ENCODE results near the gene MRPL36. TPM values are rescaled to one million over a fixed set of nuclear protein-coding genes. Genes with fewer than 3 reads are reported as not detected.

MRPL36 gene
- total and polyA plus RNA-seq, 3 experiments from 2014 or later: 80.1 to 97.3 (median 95.4) TPM

GRCh38 chr5:1769017-1769640 is 30.5 kb downstream of the MRPL36 start:
- ChIA-PET POLR2A (no interaction called here), CTCF (no interaction called here)
- no peaks in the 10 kb centered on the region for H3K4me1 ChIP-seq (ENCODE audit: insufficient read depth, low read length)
- no peaks in the 10 kb centered on the region for H3K36me3 ChIP-seq (ENCODE audit: insufficient read depth, low read length)
- H3K4me1 Mint-ChIP-seq: no peaks in the 10 kb centered on the region
- no peak overlapping the region for H3K27ac Mint-ChIP-seq
- no peak overlapping the region for H3K4me3 ChIP-seq (ENCODE audit: low read length)
- peak in 1 of 5 donors; percentile 41 for DNase-seq
- no peaks in the 10 kb centered on the region for H3K27me3 ChIP-seq (ENCODE audit: insufficient read depth, low read length, poor library complexity, severe bottlenecking)
- H3K4me3 Mint-ChIP-seq: no peak overlapping the region
- H3K9me3 Mint-ChIP-seq: no peaks in the 10 kb centered on the region
- no peaks in the 10 kb centered on the region for H3K36me3 Mint-ChIP-seq
- H3K27me3 Mint-ChIP-seq: peaks cover 9 to 13% of the 10 kb centered on the region in 2 donors
- no peak overlapping the region for H3K27ac ChIP-seq (ENCODE audit: low read depth, low read length)
- no peaks in the 10 kb centered on the region for H3K9me3 ChIP-seq (ENCODE audit: low read length)

DNA sequence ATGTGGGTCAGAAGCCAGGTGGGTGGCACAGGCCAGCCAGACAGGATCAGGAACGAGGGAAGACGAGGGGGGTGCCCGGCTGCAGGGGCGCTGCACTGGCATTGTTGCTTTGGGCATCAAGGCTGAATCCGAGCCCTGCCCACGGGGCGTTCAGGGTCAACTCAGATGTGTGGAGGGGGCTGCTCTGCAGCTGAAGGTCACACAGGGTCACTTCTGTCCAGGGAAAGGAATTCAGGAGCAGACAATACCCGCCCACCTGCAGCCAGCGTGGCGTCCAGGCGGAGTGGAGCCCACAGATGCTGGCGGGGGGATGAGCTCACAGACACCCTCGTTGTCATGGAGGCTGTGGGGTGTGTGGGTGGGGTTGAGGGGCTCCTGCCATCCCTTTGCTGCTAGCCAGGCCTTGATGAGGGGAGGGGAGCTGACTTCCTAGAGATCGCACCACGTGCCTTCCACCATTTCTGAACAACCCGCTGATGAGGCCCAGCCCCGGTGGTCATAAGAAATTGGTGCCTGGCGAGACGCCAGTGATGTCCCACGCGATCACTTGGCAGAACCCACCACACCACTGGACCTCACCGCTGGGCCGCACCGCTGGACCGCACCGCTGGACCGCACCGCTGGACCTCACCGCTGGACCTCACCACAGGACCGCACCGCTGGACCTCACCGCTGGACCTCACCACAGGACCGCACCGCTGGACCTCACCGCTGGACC is 31.2 kb downstream of the MRPL36 start:
- peak in 1 of 5 donors; percentile 11 for DNase-seq
- H3K27me3 Mint-ChIP-seq: peaks cover 15 to 17% of the 10 kb centered on the region in 2 donors
- H3K27ac Mint-ChIP-seq: no peak overlapping the region
- no peak overlapping the region for H3K27ac ChIP-seq (ENCODE audit: low read depth, low read length)
- H3K36me3 Mint-ChIP-seq: no peaks in the 10 kb centered on the region
- no peak overlapping the region for H3K4me3 Mint-ChIP-seq
- ChIA-PET POLR2A (no interaction called here), CTCF (no interaction called here)
- no peaks in the 10 kb centered on the region for H3K4me1 ChIP-seq (ENCODE audit: insufficient read depth, low read length)
- no peaks in the 10 kb centered on the region for H3K27me3 ChIP-seq (ENCODE audit: insufficient read depth, low read length, poor library complexity, severe bottlenecking)
- no peaks in the 10 kb centered on the region for H3K9me3 ChIP-seq (ENCODE audit: low read length)
- no peaks in the 10 kb centered on the region for H3K9me3 Mint-ChIP-seq
- no peaks in the 10 kb centered on the region for H3K4me1 Mint-ChIP-seq
- no peaks in the 10 kb centered on the region for H3K36me3 ChIP-seq (ENCODE audit: insufficient read depth, low read length)
- H3K4me3 ChIP-seq (ENCODE audit: low read length): no peak overlapping the region

- H3K27ac ChIP-seq (ENCODE audit: low read depth, low read length): no peak overlapping the region
- no peaks in the 10 kb centered on the region for H3K4me1 ChIP-seq (ENCODE audit: insufficient read depth, low read length)
- peak in 1 of 5 donors; percentile 23 for DNase-seq
- no peaks in the 10 kb centered on the region for H3K36me3 ChIP-seq (ENCODE audit: insufficient read depth, low read length)
- no peak overlapping the region for H3K4me3 Mint-ChIP-seq
- no peak overlapping the region for H3K4me3 ChIP-seq (ENCODE audit: low read length)
- no peaks in the 10 kb centered on the region for H3K9me3 ChIP-seq (ENCODE audit: low read length)
- POLR2A ChIA-PET: no interaction called here
- H3K27me3 Mint-ChIP-seq: peaks cover 19 to 20% of the 10 kb centered on the region in 2 donors
- no peaks in the 10 kb centered on the region for H3K9me3 Mint-ChIP-seq
- no peak overlapping the region for H3K27ac Mint-ChIP-seq
- CTCF ChIA-PET: no interaction called here
- H3K4me1 Mint-ChIP-seq: no peaks in the 10 kb centered on the region
- no peaks in the 10 kb centered on the region for H3K27me3 ChIP-seq (ENCODE audit: insufficient read depth, low read length, poor library complexity, severe bottlenecking)
- no peaks in the 10 kb centered on the region for H3K36me3 Mint-ChIP-seq
Measured at GRCh38 chr5:1767524-1768282, 31.9 kb downstream of the MRPL36 start.

- POLR2A ChIA-PET: no interaction called here
- no peaks in the 10 kb centered on the region for H3K36me3 Mint-ChIP-seq
- Histone ChIP-seq H3K36me3 (ENCODE audit: insufficient read depth, low read length) (no peaks in the 10 kb centered on the region), H3K4me1 (ENCODE audit: insufficient read depth, low read length) (no peaks in the 10 kb centered on the region), H3K9me3 (ENCODE audit: low read length) (no peaks in the 10 kb centered on the region), H3K4me3 (ENCODE audit: low read length) (no peak overlapping the region), H3K27ac (ENCODE audit: low read depth, low read length) (no peak overlapping the region), H3K27me3 (ENCODE audit: insufficient read depth, low read length, poor library complexity, severe bottlenecking) (no peaks in the 10 kb centered on the region)
- H3K4me1 Mint-ChIP-seq: no peaks in the 10 kb centered on the region
- peaks cover 19 to 26% of the 10 kb centered on the region in 2 donors for H3K27me3 Mint-ChIP-seq
- no peaks in the 10 kb centered on the region for H3K9me3 Mint-ChIP-seq
- peak in 1 of 5 donors; percentile 10 for DNase-seq
- no peak overlapping the region for H3K27ac Mint-ChIP-seq
- H3K4me3 Mint-ChIP-seq: no peak overlapping the region
- CTCF ChIA-PET: no interaction called here
Measured at GRCh38 chr5:1765880-1766235, 33.8 kb downstream of the MRPL36 start.

DNA sequence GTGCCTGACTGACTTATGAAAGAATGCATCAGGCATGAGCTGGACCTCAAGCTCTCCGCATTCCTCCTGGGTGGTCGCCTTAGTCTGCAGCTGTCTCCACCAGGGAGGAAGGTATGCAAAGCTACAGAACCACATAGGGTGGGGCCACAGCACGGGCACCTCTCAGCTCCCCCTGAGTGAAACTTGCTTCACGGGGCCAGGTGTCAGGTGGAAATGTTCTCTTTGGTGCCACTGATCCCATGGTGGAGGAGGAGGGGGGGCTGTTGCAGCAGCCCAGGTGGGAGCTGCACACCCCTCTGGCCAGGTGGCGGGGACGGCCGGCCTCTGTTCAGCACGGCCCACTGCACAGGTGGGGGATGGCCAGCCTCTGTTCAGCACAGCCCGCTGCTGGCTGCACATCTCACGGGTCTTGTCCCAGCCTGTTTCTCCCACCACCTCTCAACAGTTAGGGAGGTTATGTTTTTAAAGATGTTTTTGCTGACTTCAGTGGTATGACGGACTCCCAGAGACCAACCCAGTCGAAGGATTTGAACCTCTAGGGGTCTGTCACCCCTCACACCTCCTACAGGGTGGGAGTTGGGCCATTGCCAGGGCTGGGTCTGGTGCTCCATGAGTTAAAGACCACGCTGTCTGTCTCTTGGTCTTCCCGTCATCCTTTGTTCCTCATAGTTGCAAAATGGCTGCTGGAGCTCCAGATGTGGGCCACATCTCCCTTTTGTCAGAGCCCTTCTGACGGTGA is 34.3 kb downstream of the MRPL36 start:
- Histone ChIP-seq H3K4me1 (ENCODE audit: insufficient read depth, low read length) (no peaks in the 10 kb centered on the region), H3K4me3 (ENCODE audit: low read length) (no peak overlapping the region), H3K27me3 (ENCODE audit: insufficient read depth, low read length, poor library complexity, severe bottlenecking) (no peaks in the 10 kb centered on the region), H3K36me3 (ENCODE audit: insufficient read depth, low read length) (no peaks in the 10 kb centered on the region), H3K27ac (ENCODE audit: low read depth, low read length) (no peak overlapping the region), H3K9me3 (ENCODE audit: low read length) (no peaks in the 10 kb centered on the region)
- Mint-ChIP-seq H3K4me1 (no peaks in the 10 kb centered on the region), H3K9me3 (no peaks in the 10 kb centered on the region), H3K36me3 (no peaks in the 10 kb centered on the region), H3K27me3 (peaks cover 16 to 26% of the 10 kb centered on the region in 2 donors), H3K27ac (no peak overlapping the region), H3K4me3 (no peak overlapping the region)
- ChIA-PET POLR2A (no interaction called here), CTCF (no interaction called here)
- peak in 1 of 5 donors; percentile 11 for DNase-seq

DNA sequence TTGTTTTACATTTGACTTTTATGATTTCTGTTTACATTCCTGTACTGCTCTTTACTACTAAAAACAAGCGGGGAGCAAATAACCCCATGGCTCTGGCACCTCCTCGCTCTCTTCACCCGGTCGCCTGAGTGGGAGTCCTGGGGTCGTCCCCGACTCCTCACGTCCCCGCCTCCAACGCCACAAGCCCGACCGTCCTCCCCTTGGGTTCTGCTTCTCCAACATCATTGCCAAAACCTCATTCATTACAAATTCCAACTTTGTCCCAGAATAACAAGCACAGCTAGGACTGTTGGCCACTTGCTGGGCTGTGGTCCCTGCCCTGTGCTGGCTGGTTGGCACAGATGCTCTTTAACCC is 35.1 kb downstream of the MRPL36 start:
- Histone ChIP-seq H3K9me3 (ENCODE audit: low read length) (no peaks in the 10 kb centered on the region), H3K4me1 (ENCODE audit: insufficient read depth, low read length) (no peaks in the 10 kb centered on the region), H3K27ac (ENCODE audit: low read depth, low read length) (no peak overlapping the region), H3K36me3 (ENCODE audit: insufficient read depth, low read length) (no peaks in the 10 kb centered on the region), H3K4me3 (ENCODE audit: low read length) (no peak overlapping the region), H3K27me3 (ENCODE audit: insufficient read depth, low read length, poor library complexity, severe bottlenecking) (no peaks in the 10 kb centered on the region)
- ChIA-PET CTCF (interaction anchor here (0.9 to 2.3 kb wide), 3 partner anchors 9 to 38 kb away, joined by 3 to 7 read pairs (median 5); no protein-coding TSS in a partner anchor), POLR2A (no interaction called here)
- no peak overlapping the region for H3K27ac Mint-ChIP-seq
- H3K36me3 Mint-ChIP-seq: no peaks in the 10 kb centered on the region
- peaks cover 16 to 24% of the 10 kb centered on the region in 2 donors for H3K27me3 Mint-ChIP-seq
- peak in 1 of 5 donors; percentile 38 for DNase-seq
- H3K9me3 Mint-ChIP-seq: no peaks in the 10 kb centered on the region
- H3K4me3 Mint-ChIP-seq: no peak overlapping the region
- no peaks in the 10 kb centered on the region for H3K4me1 Mint-ChIP-seq

- peaks cover 20 to 24% of the 10 kb centered on the region in 2 donors for H3K27me3 Mint-ChIP-seq
- Histone ChIP-seq H3K36me3 (ENCODE audit: insufficient read depth, low read length) (no peaks in the 10 kb centered on the region), H3K4me1 (ENCODE audit: insufficient read depth, low read length) (no peaks in the 10 kb centered on the region), H3K4me3 (ENCODE audit: low read length) (no peak overlapping the region), H3K27ac (ENCODE audit: low read depth, low read length) (no peak overlapping the region), H3K27me3 (ENCODE audit: insufficient read depth, low read length, poor library complexity, severe bottlenecking) (no peaks in the 10 kb centered on the region), H3K9me3 (ENCODE audit: low read length) (no peaks in the 10 kb centered on the region)
- H3K9me3 Mint-ChIP-seq: no peaks in the 10 kb centered on the region
- CTCF ChIA-PET: interaction anchor here (0.7 to 2.3 kb wide), 6 partner anchors 9 to 278 kb away, joined by 3 to 7 read pairs (median 5); no protein-coding TSS in a partner anchor
- H3K27ac Mint-ChIP-seq: no peak overlapping the region
- H3K4me1 Mint-ChIP-seq: no peaks in the 10 kb centered on the region
- peak in 1 of 5 donors; percentile 21 for DNase-seq
- H3K4me3 Mint-ChIP-seq: no peak overlapping the region
- POLR2A ChIA-PET: no interaction called here
- H3K36me3 Mint-ChIP-seq: no peaks in the 10 kb centered on the region
Measured at GRCh38 chr5:1763960-1764605, 35.6 kb downstream of the MRPL36 start.

All from CD8-positive, alpha-beta memory T cell (primary cell).